Activated naive CD8-positive, alpha-beta T cell (primary cell): ENCODE data around the gene ZNF334.

Source experiments
- H3K27ac Mint-ChIP-seq: one replicate; pipeline ENCODE4 v1.8.0; 2021; ENCODE audit warnings: mixed read lengths
- H3K27me3 Mint-ChIP-seq: one replicate; pipeline ENCODE4 v1.8.0; 2021; ENCODE audit warnings: mixed read lengths
- H3K36me3 Mint-ChIP-seq: one replicate; pipeline ENCODE4 v1.8.0; 2021; ENCODE audit warnings: mixed read lengths
- H3K4me1 Mint-ChIP-seq: one replicate; pipeline ENCODE4 v1.8.0; 2021; ENCODE audit warnings: low read depth, mixed read lengths
- H3K4me3 Mint-ChIP-seq: one replicate; pipeline ENCODE4 v1.8.0; 2021; ENCODE audit warnings: mild to moderate bottlenecking, mixed read lengths
- H3K9me3 Mint-ChIP-seq: one replicate; pipeline ENCODE4 v1.8.0; 2021; ENCODE audit warnings: low read depth, mixed read lengths

Gene ZNF334

DNA sequence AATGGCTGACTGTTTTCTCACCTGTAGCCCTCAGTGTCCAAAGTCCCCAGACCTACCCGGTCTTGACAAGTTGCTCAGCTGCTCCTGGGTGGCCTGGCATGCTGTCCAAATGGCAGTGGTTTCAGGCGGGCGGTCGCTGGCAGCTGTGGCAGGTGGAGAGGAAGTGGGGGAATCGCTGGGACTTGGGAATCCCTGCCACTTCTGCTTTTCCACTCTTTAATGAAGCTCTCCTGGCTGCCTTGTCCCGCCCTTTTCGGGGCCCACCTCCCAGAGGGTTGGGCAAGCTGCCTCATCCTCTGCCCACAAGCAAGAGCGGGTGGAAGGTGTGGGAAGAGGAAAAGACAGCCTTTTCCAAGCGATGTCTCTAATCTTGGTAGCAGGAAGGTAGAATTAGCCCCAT lies 37.1 kb upstream of the ZNF334 start, which contains the start of gene OCSTAMP:
TSS of gene OCSTAMP (minus strand) at position 194 of the 400 bp plus-strand sequence. CDS start at position 100, 94 bp downstream.
- Mint-ChIP-seq H3K36me3 (no peaks in the 10 kb centered on the region), H3K27ac (no peak within 1 kb of the TSS), H3K4me1 (peaks cover 22% of the 10 kb centered on the region), H3K27me3 (no peaks in the 10 kb centered on the region), H3K4me3 (no peak within 1 kb of the TSS), H3K9me3 (no peaks in the 10 kb centered on the region)

GRCh38 chr20:46549188-46549972 lies 36.0 kb upstream of the ZNF334 start:
- Mint-ChIP-seq H3K4me1 (peaks cover 29% of the 10 kb centered on the region), H3K36me3 (no peaks in the 10 kb centered on the region), H3K4me3 (no peak overlapping the region), H3K27me3 (no peaks in the 10 kb centered on the region), H3K27ac (no peak overlapping the region), H3K9me3 (no peaks in the 10 kb centered on the region)

GRCh38 chr20:46548688-46549087 lies 35.3 kb upstream of the ZNF334 start:
- Mint-ChIP-seq H3K36me3 (no peaks in the 10 kb centered on the region), H3K27me3 (peaks cover 2% of the 10 kb centered on the region), H3K27ac (no peak overlapping the region), H3K4me1 (peaks cover 26% of the 10 kb centered on the region), H3K9me3 (no peaks in the 10 kb centered on the region), H3K4me3 (no peak overlapping the region)

DNA sequence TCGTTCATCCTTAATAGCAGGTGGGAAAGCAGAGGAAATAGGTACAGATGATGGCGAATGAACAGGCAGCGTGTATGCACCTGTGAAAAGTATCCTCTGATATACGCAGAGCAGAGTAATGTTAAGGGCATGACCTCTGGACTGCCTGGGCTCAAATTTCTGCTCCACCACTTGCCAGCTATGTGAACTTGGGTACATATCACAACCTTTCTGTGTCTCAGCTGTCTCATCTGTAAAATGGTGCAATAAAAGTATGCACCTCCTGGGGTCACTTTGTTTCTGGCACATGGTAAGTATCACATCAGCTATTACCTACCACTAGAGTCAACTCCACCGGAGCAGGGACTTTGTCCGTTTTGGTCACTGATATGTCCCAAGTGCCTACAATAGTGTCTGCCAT lies 34.6 kb upstream of the ZNF334 start:
- no peaks in the 10 kb centered on the region for H3K36me3 Mint-ChIP-seq
- H3K27ac Mint-ChIP-seq: no peak overlapping the region
- H3K4me1 Mint-ChIP-seq: peaks cover 21% of the 10 kb centered on the region
- H3K27me3 Mint-ChIP-seq: peaks cover 2% of the 10 kb centered on the region
- H3K9me3 Mint-ChIP-seq: no peaks in the 10 kb centered on the region
- no peak overlapping the region for H3K4me3 Mint-ChIP-seq

DNA sequence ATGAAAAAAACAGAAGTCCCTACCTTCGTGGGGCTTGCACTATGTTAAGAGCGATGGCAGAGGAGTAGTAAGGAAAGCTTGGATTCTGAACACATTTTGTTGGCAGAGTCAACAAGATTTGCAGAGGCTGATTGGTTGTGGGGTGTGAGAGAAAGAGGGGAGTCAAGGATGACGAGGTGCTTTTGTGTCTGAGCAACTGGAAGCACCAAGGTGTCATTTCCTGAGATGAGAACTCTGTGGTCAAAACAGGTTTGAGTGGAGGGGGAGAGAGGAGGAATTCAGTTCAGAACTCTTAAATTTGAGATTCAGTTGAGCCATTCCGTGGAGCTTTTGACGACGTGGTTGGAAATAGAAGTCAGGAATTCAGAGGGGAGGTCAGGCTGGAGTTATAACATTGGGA lies 33.6 kb upstream of the ZNF334 start:
- Mint-ChIP-seq H3K9me3 (no peaks in the 10 kb centered on the region), H3K4me3 (no peak overlapping the region), H3K27ac (no peak overlapping the region), H3K36me3 (no peaks in the 10 kb centered on the region), H3K27me3 (peaks cover 3% of the 10 kb centered on the region), H3K4me1 (peaks cover 10% of the 10 kb centered on the region)

GRCh38 chr20:46546298-46546697 lies 32.9 kb upstream of the ZNF334 start:
- Mint-ChIP-seq H3K36me3 (no peaks in the 10 kb centered on the region), H3K4me3 (no peak overlapping the region), H3K4me1 (peaks cover 8% of the 10 kb centered on the region), H3K27me3 (peaks cover 3% of the 10 kb centered on the region), H3K27ac (no peak overlapping the region), H3K9me3 (no peaks in the 10 kb centered on the region)

DNA sequence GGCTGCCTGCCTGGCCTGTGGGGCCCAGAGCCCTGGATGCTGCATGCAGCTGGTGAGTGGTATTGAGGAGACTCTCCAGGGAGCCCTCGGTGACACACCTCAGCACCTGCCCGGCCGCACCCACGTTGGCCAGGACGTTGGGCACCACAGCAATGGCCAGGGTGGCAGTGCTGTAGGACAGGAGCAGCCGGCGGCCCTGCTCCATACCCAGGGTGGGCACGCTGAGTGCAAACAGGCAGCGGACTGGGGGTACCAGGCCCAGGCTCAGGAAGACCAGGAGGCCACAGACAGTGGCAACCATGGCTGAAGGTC lies 32.4 kb upstream of the ZNF334 start:
- H3K9me3 Mint-ChIP-seq: no peaks in the 10 kb centered on the region
- peaks cover 8% of the 10 kb centered on the region for H3K4me1 Mint-ChIP-seq
- no peaks in the 10 kb centered on the region for H3K36me3 Mint-ChIP-seq
- peaks cover 3% of the 10 kb centered on the region for H3K27me3 Mint-ChIP-seq
- H3K27ac Mint-ChIP-seq: no peak overlapping the region
- H3K4me3 Mint-ChIP-seq: no peak overlapping the region

GRCh38 chr20:46545077-46545826 lies 31.9 kb upstream of the ZNF334 start:
- Mint-ChIP-seq H3K27ac (peak overlapping the region; percentile 4), H3K36me3 (no peaks in the 10 kb centered on the region), H3K4me3 (peak overlapping the region; percentile 28), H3K9me3 (no peaks in the 10 kb centered on the region), H3K4me1 (peaks cover 8% of the 10 kb centered on the region), H3K27me3 (peaks cover 3% of the 10 kb centered on the region)

GRCh38 chr20:46544576-46544975 lies 31.2 kb upstream of the ZNF334 start:
- H3K36me3 Mint-ChIP-seq: no peaks in the 10 kb centered on the region
- H3K4me1 Mint-ChIP-seq: peaks cover 8% of the 10 kb centered on the region
- H3K27me3 Mint-ChIP-seq: peaks cover 3% of the 10 kb centered on the region
- H3K27ac Mint-ChIP-seq: no peak overlapping the region
- no peaks in the 10 kb centered on the region for H3K9me3 Mint-ChIP-seq
- H3K4me3 Mint-ChIP-seq: no peak overlapping the region

DNA sequence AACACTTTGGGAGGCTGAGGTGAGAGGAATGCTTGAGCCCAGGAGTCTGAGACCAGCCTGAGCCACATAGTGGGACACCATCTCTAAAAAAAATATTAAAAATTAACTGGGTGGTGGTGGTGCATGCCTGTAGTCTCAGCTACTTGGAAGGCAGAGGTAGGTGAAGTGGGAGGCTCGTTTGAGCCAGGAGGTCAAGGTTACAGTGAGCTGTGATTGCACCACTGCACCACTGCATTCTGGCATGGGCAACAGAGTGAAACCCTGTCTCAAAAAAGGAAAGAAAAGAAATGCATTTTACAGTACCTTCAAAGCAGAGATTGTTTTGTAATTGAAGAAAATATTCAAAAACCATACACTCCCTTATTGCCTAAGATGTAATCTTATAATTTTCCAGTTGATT lies 30.6 kb upstream of the ZNF334 start:
- H3K9me3 Mint-ChIP-seq: no peaks in the 10 kb centered on the region
- peaks cover 8% of the 10 kb centered on the region for H3K4me1 Mint-ChIP-seq
- peaks cover 7% of the 10 kb centered on the region for H3K27me3 Mint-ChIP-seq
- H3K27ac Mint-ChIP-seq: no peak overlapping the region
- H3K4me3 Mint-ChIP-seq: no peak overlapping the region
- no peaks in the 10 kb centered on the region for H3K36me3 Mint-ChIP-seq

DNA sequence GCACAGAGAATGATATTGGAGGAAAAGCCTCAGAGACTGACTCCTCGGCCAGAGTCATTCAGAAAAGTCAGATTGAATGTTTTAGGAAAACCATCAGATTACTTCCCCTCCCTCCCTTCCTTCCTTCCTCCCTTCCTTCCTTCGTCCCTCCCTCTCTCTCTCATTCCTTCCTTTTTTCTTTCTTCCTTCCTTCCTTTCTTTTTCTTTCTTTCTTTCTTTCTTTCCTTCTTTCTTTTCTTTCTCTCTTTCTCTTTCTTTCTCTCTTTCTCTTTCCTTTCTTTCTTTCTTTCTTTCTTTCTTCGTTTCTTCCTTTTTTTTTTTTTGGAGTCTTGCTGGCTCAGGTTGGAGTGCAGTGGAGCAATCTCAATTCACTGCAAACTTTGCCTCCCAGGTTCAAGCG lies 29.7 kb upstream of the ZNF334 start:
- H3K27me3 Mint-ChIP-seq: peaks cover 10% of the 10 kb centered on the region
- peaks cover 8% of the 10 kb centered on the region for H3K4me1 Mint-ChIP-seq
- no peak overlapping the region for H3K4me3 Mint-ChIP-seq
- H3K9me3 Mint-ChIP-seq: no peaks in the 10 kb centered on the region
- no peaks in the 10 kb centered on the region for H3K36me3 Mint-ChIP-seq
- no peak overlapping the region for H3K27ac Mint-ChIP-seq

DNA sequence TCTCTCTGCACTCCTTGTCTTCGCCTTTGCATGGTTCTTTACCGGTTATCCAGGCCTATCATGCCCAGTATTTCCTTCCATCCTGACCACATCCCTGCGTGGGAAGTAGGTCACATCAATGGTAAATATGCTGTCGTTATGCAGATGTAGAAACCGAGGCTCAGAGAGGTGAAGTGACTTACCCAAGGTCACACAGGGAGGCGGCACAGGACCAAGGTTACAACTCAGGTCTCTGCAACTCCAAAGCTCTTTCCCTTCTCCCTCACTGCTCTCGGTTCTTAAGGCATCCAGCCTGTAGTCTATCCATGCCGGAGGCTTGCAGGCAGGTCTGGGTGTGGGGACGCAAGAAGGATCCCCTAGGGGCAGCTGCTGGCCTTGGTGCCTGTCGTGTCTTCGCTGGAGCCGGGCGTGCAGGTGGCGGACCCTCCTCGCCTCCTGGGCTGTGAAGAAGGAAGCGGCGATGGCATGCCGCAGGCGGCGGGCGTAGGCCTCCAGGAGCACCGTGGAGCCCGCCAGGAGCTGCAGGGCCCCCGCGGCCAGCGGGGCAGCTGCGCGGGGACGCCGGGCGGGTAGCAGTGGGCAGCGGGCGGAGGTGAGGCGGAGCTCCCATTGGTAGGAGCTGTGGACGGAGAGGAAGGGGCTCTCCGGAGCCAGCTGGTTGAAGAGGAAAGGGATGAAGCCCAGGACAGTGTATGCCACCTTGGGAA lies 28.0 kb upstream of the ZNF334 start:
- H3K4me1 Mint-ChIP-seq: peaks cover 8% of the 10 kb centered on the region
- no peak overlapping the region for H3K27ac Mint-ChIP-seq
- H3K27me3 Mint-ChIP-seq: peaks cover 14% of the 10 kb centered on the region
- H3K4me3 Mint-ChIP-seq: no peak overlapping the region
- H3K36me3 Mint-ChIP-seq: no peaks in the 10 kb centered on the region
- H3K9me3 Mint-ChIP-seq: no peaks in the 10 kb centered on the region

GRCh38 chr20:46539113-46539512 lies 25.8 kb upstream of the ZNF334 start:
- Mint-ChIP-seq H3K9me3 (no peaks in the 10 kb centered on the region), H3K36me3 (no peaks in the 10 kb centered on the region), H3K27ac (no peak overlapping the region), H3K27me3 (peaks cover 14% of the 10 kb centered on the region), H3K4me1 (no peaks in the 10 kb centered on the region), H3K4me3 (no peak overlapping the region)

GRCh38 chr20:46530640-46531039 lies 17.3 kb upstream of the ZNF334 start:
- H3K36me3 Mint-ChIP-seq: no peaks in the 10 kb centered on the region
- no peaks in the 10 kb centered on the region for H3K9me3 Mint-ChIP-seq
- H3K4me1 Mint-ChIP-seq: no peaks in the 10 kb centered on the region
- H3K27ac Mint-ChIP-seq: no peak overlapping the region
- H3K27me3 Mint-ChIP-seq: peaks cover 13% of the 10 kb centered on the region
- no peak overlapping the region for H3K4me3 Mint-ChIP-seq

DNA sequence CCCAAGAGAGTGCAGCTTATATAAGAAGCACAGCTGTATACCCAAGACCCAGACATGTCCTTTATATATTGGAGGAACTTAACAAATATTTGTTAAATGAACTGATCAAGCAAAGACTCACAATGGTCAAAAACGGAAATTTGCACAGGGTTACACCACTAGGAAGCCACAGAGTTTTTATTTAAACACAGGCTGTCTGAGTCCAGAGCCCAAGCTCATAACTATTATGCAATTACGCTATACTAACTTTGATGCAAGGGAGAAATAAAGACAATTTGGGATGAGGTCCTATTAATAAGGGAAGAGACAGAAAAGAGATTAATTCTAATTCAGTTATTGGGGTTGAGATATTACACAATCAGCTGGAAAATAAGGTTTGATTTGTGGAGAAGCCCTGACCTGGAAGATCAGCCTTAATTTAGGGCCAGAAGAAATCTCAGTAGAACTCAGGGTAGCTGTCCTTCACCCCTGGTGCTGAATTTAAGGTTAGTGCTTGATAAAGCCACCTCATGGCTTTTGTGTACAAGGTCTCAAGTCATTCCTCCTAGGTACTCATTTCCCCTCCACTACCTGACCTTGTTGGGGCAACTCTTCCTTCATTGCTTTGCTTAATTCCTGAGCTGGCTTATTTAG lies 10.5 kb upstream of the ZNF334 start:
- Mint-ChIP-seq H3K4me1 (no peaks in the 10 kb centered on the region), H3K9me3 (no peaks in the 10 kb centered on the region), H3K36me3 (no peaks in the 10 kb centered on the region), H3K27ac (no peak overlapping the region), H3K4me3 (no peak overlapping the region), H3K27me3 (peaks cover 8% of the 10 kb centered on the region)
